Activated naive CD4-positive, alpha-beta T cell treated with anti-CD3 and anti-CD28 coated beads for 36 hours (primary cell): ENCODE results near the gene ODAD4. TPM values are rescaled to one million over a fixed set of nuclear protein-coding genes. Genes with fewer than 3 reads are reported as not detected.

ENCODE experiments used
- CTCF ChIA-PET: fragments of 350-600 bp; sonication (Branson Sonifier 250); formaldehyde crosslinking; loops from one replicate; lab custom pipeline; 2021; ENCODE audit warnings: antibody characterized with exemption; lab: Charles Lee
- DNase-seq: peaks from one replicate; pipeline ENCODE4 v3.0.0-alpha.2; 2020
- H3K27ac Mint-ChIP-seq: one replicate; pipeline ENCODE4 v1.8.0; 2021; ENCODE audit warnings: mild to moderate bottlenecking, mixed read lengths
- H3K27me3 Mint-ChIP-seq: one replicate; pipeline ENCODE4 v1.8.0; 2021; ENCODE audit warnings: low read depth, mixed read lengths
- H3K36me3 Mint-ChIP-seq: one replicate; pipeline ENCODE4 v1.8.0; 2021; ENCODE audit warnings: low read depth, mixed read lengths
- H3K4me1 Mint-ChIP-seq: one replicate; pipeline ENCODE4 v1.8.0; 2021; ENCODE audit warnings: low read depth, mixed read lengths
- H3K4me3 Mint-ChIP-seq: one replicate; pipeline ENCODE4 v1.8.0; 2021; ENCODE audit warnings: mild to moderate bottlenecking, moderate library complexity, mixed read lengths
- H3K9me3 Mint-ChIP-seq: one replicate; pipeline ENCODE4 v1.8.0; 2021; ENCODE audit warnings: mixed read lengths
- intact Hi-C: fragments of 100-400 bp; cut with micrococcal nuclease; formaldehyde crosslinking; loops from one replicate; pipeline ENCODE4 v1.15.1; 2023
- total RNA-seq, 2 experiments: library from RNA; stranded (reverse); gene quantifications; one replicate each; pipeline ENCODE4 v1.2.3, GENCODE V29; 2021

Gene ODAD4
- total RNA-seq, 2 experiments from 2014 or later, result 0.55 to 0.79 TPM

DNA sequence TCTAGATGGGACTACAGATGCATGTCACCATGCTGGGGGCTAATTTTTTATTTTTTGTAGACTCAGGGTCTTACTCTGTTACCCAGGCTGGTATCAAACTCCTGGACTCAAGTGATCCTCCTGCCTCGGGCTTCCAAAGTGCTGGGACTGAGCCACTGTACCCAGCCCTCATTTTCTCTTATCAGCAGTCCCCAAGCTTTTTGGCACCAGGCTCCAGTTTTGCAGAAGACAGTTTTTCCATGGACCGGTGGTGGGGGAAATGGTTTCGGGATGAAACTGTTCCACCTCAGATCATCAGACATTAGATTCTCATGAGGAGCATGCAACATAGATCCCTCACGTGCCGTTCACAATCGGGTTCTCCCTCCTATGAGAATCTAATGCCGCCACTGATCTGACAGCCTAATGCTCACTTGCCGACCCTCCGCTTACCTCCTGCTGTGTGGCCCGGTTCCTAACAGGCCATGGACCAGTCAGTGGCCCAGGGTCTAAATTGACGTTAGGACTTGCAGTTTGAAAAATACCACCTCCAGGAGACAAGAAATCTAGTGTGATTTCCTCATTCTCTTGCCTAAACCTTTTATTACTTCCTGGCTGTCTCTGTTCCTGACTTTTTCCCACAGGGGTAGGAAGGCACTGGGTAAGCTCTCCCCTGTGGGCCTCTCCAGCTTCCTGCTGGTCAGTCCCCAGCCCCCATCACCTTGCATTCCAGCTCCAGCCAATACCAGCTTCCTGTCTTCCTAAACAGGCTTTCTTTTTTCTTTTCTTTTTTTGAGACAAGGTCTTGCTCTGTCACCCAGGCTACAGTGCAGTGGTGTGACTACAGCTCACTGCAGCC is 26.8 kb downstream of the ODAD4 start:
- intact Hi-C loops, result no loop called here
- Mint-ChIP-seq H3K36me3 (no peaks in the 10 kb centered on the region), H3K4me3 (no peak overlapping the region), H3K27me3 (no peaks in the 10 kb centered on the region), H3K4me1 (no peaks in the 10 kb centered on the region), H3K27ac (no peak overlapping the region), H3K9me3 (no peaks in the 10 kb centered on the region)
- CTCF ChIA-PET, result interaction anchor here (0.7 kb wide), 1 partner anchor 111 kb away, joined by 4 read pairs; no protein-coding TSS in a partner anchor
- DNase-seq, result no peak

GRCh38 chr17:41957869-41958439 is 27.5 kb downstream of the ODAD4 start:
- H3K36me3 Mint-ChIP-seq, result no peaks in the 10 kb centered on the region
- H3K4me3 Mint-ChIP-seq, result no peak overlapping the region
- intact Hi-C loops, result no loop called here
- H3K27ac Mint-ChIP-seq, result no peak overlapping the region
- H3K27me3 Mint-ChIP-seq, result no peaks in the 10 kb centered on the region
- CTCF ChIA-PET, result interaction anchor here (0.6 kb wide), 1 partner anchor 220 kb away, joined by 3 read pairs; no protein-coding TSS in a partner anchor
- no peaks in the 10 kb centered on the region for H3K9me3 Mint-ChIP-seq
- DNase-seq, result no peak
- H3K4me1 Mint-ChIP-seq, result no peaks in the 10 kb centered on the region

GRCh38 chr17:41959030-41959335 is 28.6 kb downstream of the ODAD4 start:
- H3K4me1 Mint-ChIP-seq, result no peaks in the 10 kb centered on the region
- CTCF ChIA-PET, result interaction anchor here (0.6 to 10.6 kb wide), 3 partner anchors 30 to 221 kb away, joined by 3 to 117 read pairs (median 3); partner anchors contain the start of genes DNAJC7 and NKIRAS2
- intact Hi-C loops, result loop anchor here (1.0 kb wide), 1 partner anchor 221 kb away; no protein-coding TSS in a partner anchor

GRCh38 chr17:41959336-41960095 is 29.1 kb downstream of the ODAD4 start:
- Mint-ChIP-seq H3K9me3 (no peaks in the 10 kb centered on the region), H3K4me1 (no peaks in the 10 kb centered on the region), H3K27ac (no peak overlapping the region), H3K36me3 (no peaks in the 10 kb centered on the region), H3K27me3 (no peaks in the 10 kb centered on the region), H3K4me3 (no peak overlapping the region)
- peak; percentile 19 for DNase-seq
- CTCF ChIA-PET, result interaction anchor here (0.8 to 10.6 kb wide), 4 partner anchors 31 to 185 kb away, joined by 3 to 117 read pairs (median 3); partner anchors contain the start of genes DNAJC7 and NKIRAS2
- intact Hi-C loops, result loop anchor here (1.0 kb wide), 1 partner anchor 221 kb away; no protein-coding TSS in a partner anchor

More at GRCh38 chr17:41959030-41959335, 28.6 kb downstream of the ODAD4 start:
- Mint-ChIP-seq H3K36me3 (no peaks in the 10 kb centered on the region), H3K27ac (no peak overlapping the region), H3K27me3 (no peaks in the 10 kb centered on the region), H3K9me3 (no peaks in the 10 kb centered on the region), H3K4me3 (no peak overlapping the region)
- no peak for DNase-seq

- no peak overlapping the region for H3K27ac Mint-ChIP-seq
- CTCF ChIA-PET, result interaction anchor here (0.6 to 10.6 kb wide), 9 partner anchors 17 to 156 kb away, joined by 4 to 117 read pairs (median 7); partner anchors contain the start of genes DNAJC7, NKIRAS2 and ODAD4
- peaks cover 11% of the 10 kb centered on the region for H3K4me1 Mint-ChIP-seq
- H3K9me3 Mint-ChIP-seq, result no peaks in the 10 kb centered on the region
- DNase-seq, result no peak
- no peak overlapping the region for H3K4me3 Mint-ChIP-seq
- H3K36me3 Mint-ChIP-seq, result no peaks in the 10 kb centered on the region
- intact Hi-C loops, result no loop called here
- no peaks in the 10 kb centered on the region for H3K27me3 Mint-ChIP-seq
Observed at GRCh38 chr17:41962111-41962510, 31.7 kb downstream of the ODAD4 start.

DNA sequence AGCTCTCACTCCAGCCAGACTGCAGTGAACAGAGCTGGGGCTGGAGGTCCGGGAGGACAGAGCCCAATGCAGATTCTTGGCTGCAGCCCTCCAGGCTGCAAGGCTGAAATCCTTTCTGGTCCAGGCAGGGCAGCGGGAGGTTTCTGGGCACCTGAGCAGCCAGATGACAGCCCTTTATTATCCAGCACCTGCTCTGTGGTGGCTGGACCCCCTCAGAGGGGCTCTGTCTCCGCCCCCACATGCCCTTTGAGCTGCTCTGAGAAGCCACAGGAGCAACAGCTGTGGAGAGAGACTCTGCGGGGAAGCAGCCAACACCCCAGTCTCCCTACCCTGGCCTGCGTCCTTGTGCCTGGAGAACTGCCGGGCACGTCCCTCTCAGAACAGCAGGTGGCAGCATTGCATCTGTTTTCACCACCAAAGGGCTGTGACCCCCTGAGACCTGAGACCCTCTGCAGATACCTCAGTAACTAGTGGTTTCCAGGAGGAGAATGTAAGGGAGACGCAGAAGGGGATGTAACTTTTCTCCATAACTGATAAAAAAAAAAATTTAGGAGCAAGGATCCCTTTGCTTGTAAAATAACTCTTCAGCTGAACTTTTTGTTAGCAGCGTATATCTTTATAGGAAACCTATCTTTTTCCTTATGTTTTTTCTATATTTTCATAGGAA is 32.5 kb downstream of the ODAD4 start:
- peaks cover under 1% of the 10 kb centered on the region for H3K36me3 Mint-ChIP-seq
- no peak overlapping the region for H3K4me3 Mint-ChIP-seq
- peaks cover 18% of the 10 kb centered on the region for H3K4me1 Mint-ChIP-seq
- no peak overlapping the region for H3K27ac Mint-ChIP-seq
- peak; percentile 83 for DNase-seq
- no peaks in the 10 kb centered on the region for H3K27me3 Mint-ChIP-seq
- intact Hi-C loops, result loop anchor here (1.0 kb wide), 1 partner anchor 153 kb away; no protein-coding TSS in a partner anchor
- no peaks in the 10 kb centered on the region for H3K9me3 Mint-ChIP-seq
- CTCF ChIA-PET, result interaction anchor here (0.6 to 10.6 kb wide), 35 partner anchors 11 to 318 kb away, joined by 3 to 117 read pairs (median 4); partner anchors contain the start of genes DHX58, DNAJC7, NKIRAS2 and ODAD4

- no peaks in the 10 kb centered on the region for H3K27me3 Mint-ChIP-seq
- no peaks in the 10 kb centered on the region for H3K9me3 Mint-ChIP-seq
- intact Hi-C loops, result loop anchor here (1.0 to 2.0 kb wide), 6 partner anchors 47 to 215 kb away; partner anchors contain the start of genes ACLY, DNAJC7, KCNH4 and KLHL11
- peak overlapping the region; percentile 61 for H3K27ac Mint-ChIP-seq
- peaks cover 13% of the 10 kb centered on the region for H3K36me3 Mint-ChIP-seq
- H3K4me1 Mint-ChIP-seq, result peaks cover 35% of the 10 kb centered on the region
- peak; percentile 88 for DNase-seq
- CTCF ChIA-PET, result interaction anchor here (0.9 to 10.6 kb wide), 9 partner anchors 35 to 570 kb away, joined by 3 to 117 read pairs (median 4); partner anchors contain the start of genes DHX58, DNAJC7, NAGLU and NKIRAS2
- H3K4me3 Mint-ChIP-seq, result peak overlapping the region; percentile 80
Observed at GRCh38 chr17:41965694-41966462, 35.5 kb downstream of the ODAD4 start.

- H3K4me1 Mint-ChIP-seq, result peaks cover 38% of the 10 kb centered on the region
Observed at GRCh38 chr17:41966463-41967140, 36.2 kb downstream of the ODAD4 start, which contains the start of gene CNP. Gene CNP (plus strand): TSS chr17:41966795. CDS start chr17:41966885, 90 bp downstream.

DNA sequence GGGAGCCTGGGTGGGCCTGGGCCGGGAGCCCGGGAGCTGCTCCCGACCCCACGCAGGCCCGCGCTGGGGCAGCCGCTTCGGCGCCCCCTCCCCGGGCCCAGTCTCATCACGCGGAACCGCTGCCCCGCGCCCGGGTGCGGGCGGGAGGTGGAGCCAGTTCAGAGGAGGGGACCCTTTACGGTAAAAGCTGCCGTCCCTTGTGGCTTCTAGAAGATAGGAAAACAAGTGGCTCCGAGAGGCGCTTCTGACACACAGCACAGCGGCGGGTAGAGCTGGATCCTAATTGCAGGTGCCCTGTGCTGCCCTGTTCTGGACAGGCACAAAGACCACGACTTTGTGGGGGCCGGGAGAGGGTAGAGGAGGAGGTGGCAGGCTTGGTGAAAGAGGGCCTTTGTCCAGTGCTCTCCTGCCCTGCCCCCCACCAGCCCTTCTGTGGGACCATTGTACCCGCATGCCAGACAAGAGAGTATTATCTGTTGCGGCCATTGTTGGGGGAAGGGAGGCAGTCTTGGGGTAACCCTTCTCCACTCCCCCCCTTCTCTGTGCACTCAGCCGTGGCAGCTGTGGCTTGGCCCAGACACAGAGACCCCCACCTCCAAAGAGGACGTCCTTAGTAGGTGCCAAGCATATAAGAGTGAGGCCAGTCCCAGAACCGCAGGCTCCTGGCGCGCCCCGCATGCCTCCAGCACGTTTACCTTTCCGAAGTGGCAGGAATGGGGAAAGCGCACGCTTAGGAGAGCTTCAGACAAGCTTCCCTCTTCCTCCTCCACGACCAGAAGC is 36.9 kb downstream of the ODAD4 start:
- DNase-seq, result peak; percentile 62
- Mint-ChIP-seq H3K4me3 (peak overlapping the region; percentile 80), H3K36me3 (peaks cover 17% of the 10 kb centered on the region), H3K4me1 (peaks cover 40% of the 10 kb centered on the region), H3K27me3 (no peaks in the 10 kb centered on the region), H3K9me3 (no peaks in the 10 kb centered on the region), H3K27ac (peak overlapping the region; percentile 86)
- intact Hi-C loops, result loop anchor here (2.0 kb wide), 2 partner anchors 49 to 103 kb away; partner anchors contain the start of genes ACLY and KLHL11
- CTCF ChIA-PET, result interaction anchor here (0.6 to 10.6 kb wide), 6 partner anchors 54 to 439 kb away, joined by 3 to 117 read pairs (median 4); partner anchors contain the start of genes DNAJC7 and NKIRAS2

More at GRCh38 chr17:41966463-41967140, 36.2 kb downstream of the ODAD4 start, which contains the start of gene CNP:
- H3K4me3 Mint-ChIP-seq, result peak within 1 kb of the TSS; percentile 80
- CTCF ChIA-PET, result interaction anchor here (0.6 to 10.6 kb wide), 7 partner anchors 36 to 190 kb away, joined by 3 to 117 read pairs (median 4); partner anchors contain the start of genes DNAJC7, NKIRAS2 and ODAD4
- peak within 1 kb of the TSS; percentile 86 for H3K27ac Mint-ChIP-seq
- H3K9me3 Mint-ChIP-seq, result no peaks in the 10 kb centered on the region
- peak; percentile 88 for DNase-seq
- no peaks in the 10 kb centered on the region for H3K27me3 Mint-ChIP-seq
- peaks cover 13% of the 10 kb centered on the region for H3K36me3 Mint-ChIP-seq
- intact Hi-C loops, result loop anchor here (1.0 to 2.0 kb wide), 5 partner anchors 48 to 189 kb away; partner anchors contain the start of genes ACLY, DNAJC7 and KLHL11
